Superior temporal gyrus (tissue), 1 donor: Measurements from ENCODE around the gene ABLIM1.

Experiments
- DNase-seq: peaks from one replicate; pipeline ENCODE4 v3.0.0-alpha.2; 2016; ENCODE audit errors: extremely low spot score

ABLIM1 gene

GRCh38 chr10:114624422-114624821 is 33.7 kb downstream of the ABLIM1 start:
- no peak for DNase-seq

DNA sequence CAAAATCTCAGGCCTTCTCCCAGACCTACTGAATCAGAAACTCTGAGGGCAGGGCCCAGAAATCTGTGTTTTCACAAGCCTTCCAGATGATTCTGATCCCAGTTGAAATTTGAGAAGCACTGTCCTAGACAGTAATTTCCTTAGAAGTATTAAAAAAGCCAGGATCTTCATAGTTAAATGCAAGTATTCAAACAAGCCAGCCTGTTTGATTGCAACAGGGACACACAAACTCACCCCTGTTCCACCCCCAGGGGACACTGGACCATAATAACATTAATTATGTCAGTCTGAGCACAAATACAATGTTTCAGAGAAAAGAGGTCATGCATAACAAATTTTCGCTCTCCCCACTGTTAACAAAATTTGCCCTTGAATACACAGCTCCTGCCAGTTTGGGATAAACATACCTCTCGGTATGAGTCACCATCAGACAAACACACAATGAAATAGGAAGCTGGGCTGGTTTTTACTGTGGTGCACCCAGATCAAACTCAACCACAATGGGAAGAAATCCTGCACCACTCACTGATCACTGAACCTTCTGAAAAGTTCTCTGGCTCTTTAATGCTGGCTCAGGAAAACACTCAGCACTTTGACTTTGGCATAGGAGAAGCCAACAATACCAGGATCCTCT is 34.3 kb downstream of the ABLIM1 start:
- no peak for DNase-seq

DNA sequence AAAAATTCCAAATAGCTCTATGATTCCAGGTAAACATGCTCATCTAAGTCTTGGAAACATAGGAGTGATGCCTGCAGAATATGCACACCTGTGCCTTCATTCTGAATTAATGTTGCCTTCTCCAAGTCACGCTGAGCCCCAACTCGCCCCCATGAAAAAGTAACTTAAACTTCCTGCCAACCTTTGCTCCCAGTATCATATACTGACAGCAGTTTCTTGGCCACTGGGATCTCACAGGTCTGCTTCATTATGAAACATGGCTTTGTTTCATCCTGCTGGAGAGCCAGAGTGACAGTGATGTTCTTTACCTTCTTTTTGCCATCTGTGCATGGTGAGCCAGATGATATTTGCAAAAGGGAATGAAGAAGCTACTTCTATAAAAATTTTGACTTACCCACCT is 34.9 kb downstream of the ABLIM1 start:
- DNase-seq = no peak

DNA sequence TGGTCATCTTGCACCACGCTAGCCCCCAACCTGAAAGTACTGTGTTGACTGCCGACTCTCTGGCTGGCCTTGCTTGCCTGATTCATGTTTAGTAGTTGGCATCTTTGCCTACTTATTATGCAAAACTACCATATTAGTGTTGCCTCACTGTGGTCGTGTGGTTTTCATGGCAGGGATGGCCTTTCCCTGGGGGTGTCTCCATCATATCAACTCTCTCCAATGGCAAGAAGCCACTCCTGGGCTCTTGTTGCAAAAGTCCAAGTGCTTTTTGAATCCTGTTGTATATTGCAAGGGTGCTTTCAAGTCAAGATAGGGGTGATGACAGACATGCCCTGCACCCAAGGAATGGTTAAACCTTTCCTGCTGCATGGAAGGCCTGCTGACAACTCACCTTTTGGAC is 39.4 kb downstream of the ABLIM1 start:
- DNase-seq = no peak

GRCh38 chr10:114616516-114616915 is 41.6 kb downstream of the ABLIM1 start:
- DNase-seq = no peak

DNA sequence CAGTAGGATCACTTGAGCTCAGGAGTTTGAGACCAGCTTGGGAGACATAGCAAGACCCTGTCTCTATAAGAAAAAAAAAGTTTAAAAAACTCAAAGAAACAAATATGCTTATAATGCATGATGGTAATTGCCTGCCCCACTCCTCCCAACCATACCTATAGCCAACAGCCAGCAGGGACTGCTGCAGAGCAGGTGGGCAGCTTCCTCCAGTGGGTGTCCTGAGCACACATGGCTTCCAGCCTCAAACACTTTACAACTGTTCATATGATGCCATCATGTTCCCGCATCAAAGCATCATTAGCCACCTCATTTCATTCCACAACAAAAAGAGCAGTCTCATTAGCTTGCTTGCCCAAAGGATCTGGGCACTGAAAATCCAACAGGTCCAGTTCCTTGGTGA is 42.0 kb downstream of the ABLIM1 start:
- no peak for DNase-seq

DNA sequence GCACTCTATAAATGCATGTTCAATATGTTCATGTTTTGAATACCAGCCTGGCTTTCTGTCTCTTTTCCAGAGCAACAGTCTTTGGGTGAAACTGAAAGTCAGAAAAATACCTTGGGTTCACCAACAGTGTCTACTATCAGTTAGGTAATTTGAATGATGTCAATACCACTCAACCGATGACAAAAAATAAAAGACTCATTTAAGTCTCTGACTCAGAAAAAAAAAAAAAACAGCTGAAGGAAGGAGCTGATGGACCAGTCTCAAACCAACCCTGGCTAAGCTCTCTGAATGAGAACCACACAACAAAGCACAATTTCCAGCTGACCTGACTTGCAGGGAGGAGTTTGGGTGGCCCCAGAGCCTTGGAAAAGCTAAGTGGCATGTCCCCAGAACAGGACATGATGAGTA is 42.5 kb downstream of the ABLIM1 start:
- DNase-seq = no peak

DNA sequence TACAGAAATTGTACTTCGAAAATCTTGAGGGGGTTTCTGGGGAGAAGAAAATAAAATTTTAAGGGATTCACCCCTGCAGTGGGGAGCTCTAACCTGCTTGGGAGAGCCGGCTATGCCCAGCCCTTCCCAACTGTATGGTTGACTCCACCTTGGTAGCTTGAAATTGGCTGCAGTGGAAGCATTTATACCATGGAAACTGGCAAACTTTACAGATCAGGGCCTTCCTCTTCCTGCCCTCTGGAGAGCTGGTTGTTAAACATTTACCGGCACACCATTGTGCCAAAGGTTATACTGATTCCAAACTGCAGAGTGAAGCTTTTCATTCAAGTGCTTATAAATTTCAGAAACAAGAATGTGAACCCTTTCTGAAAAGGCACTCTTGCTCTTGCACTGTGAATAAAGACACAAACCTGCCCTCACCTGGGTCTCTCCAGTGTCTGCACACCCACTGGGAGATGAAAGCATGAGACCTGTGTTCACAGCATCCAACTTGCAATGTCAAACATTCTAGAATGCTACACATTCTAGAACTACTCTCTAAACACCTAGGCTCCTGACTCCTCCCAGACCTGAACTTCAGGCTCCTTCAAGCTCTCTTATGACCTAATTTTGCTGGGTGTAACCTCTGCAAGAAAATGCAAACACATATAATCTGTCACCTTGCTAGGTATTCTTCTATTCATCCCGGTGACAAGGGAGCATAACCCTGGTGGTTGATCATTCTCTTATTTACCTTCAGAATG is 44.7 kb downstream of the ABLIM1 start:
- no peak for DNase-seq

DNA sequence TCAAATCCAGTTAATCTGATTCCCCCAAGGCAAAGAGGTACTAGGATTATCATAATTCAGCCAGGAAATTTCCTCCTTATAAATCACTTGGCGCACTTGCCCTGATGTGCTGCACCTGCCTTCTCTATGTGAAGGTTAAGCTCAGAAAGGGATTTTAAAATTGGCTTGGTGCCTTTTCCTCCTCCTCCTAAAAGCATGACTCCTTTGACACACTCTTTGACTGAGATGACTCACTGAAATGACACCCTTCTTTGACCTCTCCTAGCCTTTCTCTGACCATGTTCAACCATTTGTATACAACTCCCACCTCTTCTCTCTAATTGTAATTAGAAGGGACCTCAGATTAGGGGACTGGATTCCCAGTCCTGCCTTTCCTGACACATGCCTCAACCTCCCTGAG is 46.5 kb downstream of the ABLIM1 start:
- no peak for DNase-seq

GRCh38 chr10:114609518-114610426 is 48.3 kb downstream of the ABLIM1 start:
- no peak for DNase-seq

- peak; percentile 73 for DNase-seq
Observed at GRCh38 chr10:114607358-114607998, 50.6 kb downstream of the ABLIM1 start.

- DNase-seq = no peak
Observed at GRCh38 chr10:114605155-114605797, 52.8 kb downstream of the ABLIM1 start.

- peak; percentile 57 for DNase-seq
Observed at GRCh38 chr10:114604357-114605130, 53.5 kb downstream of the ABLIM1 start.

DNA sequence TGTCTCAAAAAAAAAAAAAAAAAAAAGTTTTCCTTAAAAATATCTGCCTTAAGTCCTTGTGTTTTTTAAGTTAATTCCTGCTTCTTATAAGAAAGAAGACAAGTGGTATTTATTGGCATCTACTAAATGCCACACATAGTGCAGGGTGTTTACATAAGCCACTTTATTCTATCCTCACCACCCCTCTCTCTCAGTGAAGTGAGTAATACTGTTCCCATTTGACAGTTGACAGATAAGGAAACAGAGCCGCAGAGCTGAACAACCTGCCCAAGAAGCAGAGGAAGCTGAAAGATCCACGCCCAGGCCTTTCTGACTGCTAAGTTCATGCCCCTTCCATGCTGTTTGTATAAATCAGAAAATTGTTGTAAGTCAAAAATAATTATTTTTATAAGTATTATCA is 54.1 kb downstream of the ABLIM1 start:
- no peak for DNase-seq

DNA sequence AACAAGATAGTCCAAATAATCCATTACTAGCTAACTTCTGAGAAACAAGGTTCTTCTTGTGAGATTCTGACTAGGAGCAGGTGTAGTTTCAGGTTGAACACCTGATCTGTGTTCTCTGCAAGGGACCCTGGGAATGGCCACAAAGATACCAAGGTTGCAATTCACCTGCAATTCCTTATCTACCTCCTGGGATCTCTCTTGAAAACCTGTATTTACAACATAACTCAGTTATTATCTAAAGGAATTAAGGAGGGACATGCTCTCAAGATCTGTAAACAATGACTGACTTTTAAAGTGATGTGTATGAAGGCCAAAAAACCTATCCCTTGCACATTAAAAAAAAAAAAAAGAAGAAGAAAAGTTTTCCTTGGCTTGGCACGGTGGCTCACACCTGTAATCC is 54.8 kb downstream of the ABLIM1 start:
- DNase-seq = no peak

DNA sequence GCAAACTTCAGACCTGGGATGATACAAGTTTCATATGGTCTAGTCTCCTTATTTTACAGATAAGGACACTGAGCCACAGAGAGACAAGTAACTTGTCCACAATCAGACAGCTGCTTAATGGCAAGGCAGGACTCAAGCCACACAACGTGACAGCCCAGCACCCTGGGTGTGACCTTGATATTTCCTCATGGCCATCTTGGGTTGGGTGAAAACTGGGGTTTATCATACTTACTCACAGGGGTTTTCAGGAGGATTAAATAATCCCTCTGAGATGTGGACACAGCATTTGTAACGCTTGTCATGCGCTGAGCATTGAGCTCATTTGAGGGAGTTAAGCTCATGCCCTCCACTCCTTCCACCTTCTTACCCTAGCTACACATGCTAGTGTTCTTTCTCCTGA is 58.0 kb downstream of the ABLIM1 start:
- DNase-seq = no peak

- no peak for DNase-seq
Observed at GRCh38 chr10:114596793-114597192, 61.3 kb downstream of the ABLIM1 start.

GRCh38 chr10:114593816-114594468 is 64.1 kb downstream of the ABLIM1 start:
- no peak for DNase-seq

- no peak for DNase-seq
Observed at GRCh38 chr10:114593240-114593792, 64.8 kb downstream of the ABLIM1 start.

- no peak for DNase-seq
Observed at GRCh38 chr10:114590993-114591392, 67.1 kb downstream of the ABLIM1 start.
